ENCODE data around the gene PATE4.
"Not testable (repeated sequence)": the region's sequence is repeated elsewhere in the genome, so short reads cannot be mapped to it uniquely, and the experiment has no call there.

The PATE4 gene

GRCh38 chr11:125833016-125833415 is at the start of gene PATE4:
PATE4 (plus strand) TSS chr11:125833316; CDS start chr11:125833360, 44 bp downstream.
- no peak for DNase-seq (ENCODE audit: low read depth, low spot score)

DNA sequence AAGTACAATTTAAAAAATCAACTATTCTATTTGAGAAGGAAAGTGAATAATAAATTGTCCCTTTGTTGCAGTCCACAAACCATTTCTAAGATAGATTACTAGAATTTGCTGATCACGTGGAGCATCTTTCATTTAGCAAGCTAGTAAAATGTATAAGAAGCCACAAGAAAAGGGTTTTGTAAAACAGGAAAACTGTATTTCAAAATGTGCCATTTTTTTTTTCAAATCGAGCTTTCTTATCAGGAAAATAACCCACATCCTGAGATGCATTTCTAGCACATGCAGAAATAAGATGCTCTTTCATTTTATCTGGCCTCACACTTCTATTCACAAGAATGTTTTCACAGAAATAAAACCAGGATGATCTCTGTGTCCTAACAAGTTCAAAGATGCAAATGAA is 48.4 kb upstream of the PATE4 start:
- DNase-seq (ENCODE audit: low read depth, low spot score), result no peak

DNA sequence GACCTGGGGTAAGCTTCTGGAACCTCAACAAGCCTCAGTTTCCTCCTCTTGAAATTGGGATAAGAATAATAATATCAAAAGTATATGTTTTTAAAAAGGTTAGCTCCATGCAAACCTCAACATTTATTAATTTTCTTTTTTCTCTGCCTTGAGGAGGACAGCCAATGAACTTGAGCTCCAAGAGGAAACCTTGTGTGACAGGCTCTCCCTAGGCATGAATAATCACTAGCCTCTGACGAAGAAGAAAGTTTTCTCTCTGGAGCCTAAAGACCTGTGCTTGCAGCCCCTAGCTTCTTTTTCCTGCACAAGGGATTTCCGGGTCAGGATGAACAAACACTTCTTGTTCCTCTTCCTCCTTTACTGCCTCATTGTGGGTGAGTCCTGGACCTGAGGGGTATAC is 45.3 kb upstream of the PATE4 start, which contains the start of gene PATE3:
Gene PATE3, plus strand, starts transcription at position 301 of the 400 bp plus-strand sequence. Its CDS starts 25 bp downstream, at position 326.
- no peak for DNase-seq (ENCODE audit: low read depth, low spot score)

GRCh38 chr11:125790825-125791224 is 42.3 kb upstream of the PATE4 start:
- DNase-seq (ENCODE audit: low read depth, low spot score), result no peak

DNA sequence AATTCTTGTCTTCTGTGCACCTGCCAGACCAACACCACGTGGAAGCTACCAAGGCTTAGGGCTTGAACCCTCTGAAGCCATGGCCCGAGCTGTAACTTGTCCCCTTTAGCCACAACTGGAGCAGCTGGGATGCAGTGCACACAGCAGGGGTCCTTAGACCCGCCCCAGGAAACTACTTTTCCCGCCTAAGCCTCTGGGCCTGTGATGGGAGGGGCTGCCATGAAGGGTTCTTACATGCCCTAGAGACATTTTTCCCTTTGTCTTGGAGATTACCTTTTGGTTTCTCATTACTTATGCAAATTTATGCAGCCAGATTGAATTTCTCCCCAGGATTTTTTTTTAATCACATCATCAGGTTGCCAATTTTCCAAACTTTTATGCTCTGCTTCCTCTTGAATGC is 35.5 kb upstream of the PATE4 start:
- no peak for DNase-seq (ENCODE audit: low read depth, low spot score)

DNA sequence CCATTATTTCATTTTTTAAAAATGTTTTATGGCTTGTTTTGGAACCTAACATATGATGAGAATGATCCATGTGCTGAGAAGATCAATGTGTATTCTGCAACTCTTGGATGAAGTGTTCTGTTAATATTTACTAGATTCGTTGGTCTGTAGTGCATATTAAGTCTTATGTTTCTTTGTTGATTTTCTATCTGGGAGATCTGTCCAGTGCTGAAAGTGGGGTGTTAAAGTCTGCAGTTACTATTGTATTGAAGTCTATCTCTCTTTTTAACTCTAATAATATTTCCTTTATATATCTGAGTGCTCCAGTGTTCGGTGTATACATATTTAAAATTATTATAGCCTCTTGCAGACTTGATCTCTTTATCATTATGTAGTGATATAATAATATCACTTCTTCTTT is 33.3 kb upstream of the PATE4 start:
- no peak for DNase-seq (ENCODE audit: low read depth, low spot score)

DNA sequence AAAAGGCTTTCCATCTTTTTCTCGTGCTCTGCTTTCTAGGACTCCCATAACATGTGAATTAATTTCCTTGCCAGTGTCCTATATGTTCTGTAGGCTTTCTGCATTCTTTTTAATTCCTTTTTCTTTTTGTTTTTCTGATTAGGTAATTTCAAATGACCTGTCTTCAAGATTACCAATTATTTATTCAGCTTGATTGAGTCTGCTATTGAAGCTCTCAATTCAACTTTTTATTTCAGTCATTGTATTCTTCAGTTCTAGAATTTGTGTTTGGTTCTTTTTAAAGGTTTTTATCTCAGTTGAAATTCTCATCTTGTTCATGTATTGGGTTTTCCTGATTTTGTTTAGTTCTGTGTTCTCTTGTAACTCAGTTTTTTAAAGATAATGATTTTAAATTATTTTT is 30.7 kb upstream of the PATE4 start:
- DNase-seq (ENCODE audit: low read depth, low spot score), result no peak

DNA sequence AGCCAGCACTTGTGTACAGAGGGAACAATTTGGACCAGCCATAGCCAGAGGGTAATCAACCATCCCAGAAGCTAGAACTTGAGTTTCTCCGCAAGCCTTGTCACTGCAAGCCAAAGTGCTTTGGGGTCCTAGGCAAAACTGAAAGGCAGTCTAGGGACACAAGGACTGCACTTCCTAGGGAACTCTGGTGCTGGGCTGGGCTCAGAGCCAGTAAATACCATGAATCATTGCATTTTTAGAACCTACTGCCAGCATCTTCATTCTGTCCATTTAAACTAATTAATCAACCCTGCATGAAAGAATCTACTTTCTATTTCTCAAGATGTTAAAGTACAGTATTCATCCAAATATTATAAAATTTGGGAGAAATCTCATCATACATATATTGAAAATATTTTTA is 25.2 kb upstream of the PATE4 start:
- no peak for DNase-seq (ENCODE audit: low read depth, low spot score)

GRCh38 chr11:125835748-125836147 is 2.6 kb downstream of the PATE4 start:
- no peak for DNase-seq (ENCODE audit: low read depth, low spot score)

GRCh38 chr11:125842321-125842948 is 9.3 kb downstream of the PATE4 start:
- DNase-seq (ENCODE audit: low read depth, low spot score), result no peak

- DNase-seq (ENCODE audit: low read depth, low spot score), result no peak
These were observed 13.1 kb downstream of the PATE4 start for GRCh38 chr11:125846188-125846587.

- not testable (repeated sequence) for DNase-seq (ENCODE audit: low read depth, low spot score)
These were observed 24.6 kb downstream of the PATE4 start for GRCh38 chr11:125857670-125858069.

- DNase-seq (ENCODE audit: low read depth, low spot score), result not testable (repeated sequence)
These were observed 29.7 kb downstream of the PATE4 start for GRCh38 chr11:125862786-125863185.

DNA sequence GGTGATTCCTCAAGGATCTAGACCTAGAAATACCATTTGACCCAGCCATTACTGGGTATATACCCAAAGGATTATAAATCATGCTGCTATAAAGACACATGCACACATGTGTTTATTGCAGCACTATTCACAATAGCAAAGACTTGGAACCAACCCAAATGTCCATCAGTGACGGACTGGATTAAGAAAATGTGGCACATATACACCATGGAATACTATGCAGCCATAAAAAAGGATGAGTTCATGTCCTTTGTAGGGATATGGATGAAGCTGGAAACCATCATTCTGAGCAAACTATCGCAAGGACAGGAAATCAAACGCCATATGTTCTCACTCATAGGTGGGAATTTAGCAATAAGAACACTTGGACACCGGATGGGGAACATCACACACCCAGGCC is 32.2 kb downstream of the PATE4 start:
- DNase-seq (ENCODE audit: low read depth, low spot score), result not testable (repeated sequence)

- DNase-seq (ENCODE audit: low read depth, low spot score), result no peak
These were observed 36.4 kb downstream of the PATE4 start for GRCh38 chr11:125869521-125869920.

DNA sequence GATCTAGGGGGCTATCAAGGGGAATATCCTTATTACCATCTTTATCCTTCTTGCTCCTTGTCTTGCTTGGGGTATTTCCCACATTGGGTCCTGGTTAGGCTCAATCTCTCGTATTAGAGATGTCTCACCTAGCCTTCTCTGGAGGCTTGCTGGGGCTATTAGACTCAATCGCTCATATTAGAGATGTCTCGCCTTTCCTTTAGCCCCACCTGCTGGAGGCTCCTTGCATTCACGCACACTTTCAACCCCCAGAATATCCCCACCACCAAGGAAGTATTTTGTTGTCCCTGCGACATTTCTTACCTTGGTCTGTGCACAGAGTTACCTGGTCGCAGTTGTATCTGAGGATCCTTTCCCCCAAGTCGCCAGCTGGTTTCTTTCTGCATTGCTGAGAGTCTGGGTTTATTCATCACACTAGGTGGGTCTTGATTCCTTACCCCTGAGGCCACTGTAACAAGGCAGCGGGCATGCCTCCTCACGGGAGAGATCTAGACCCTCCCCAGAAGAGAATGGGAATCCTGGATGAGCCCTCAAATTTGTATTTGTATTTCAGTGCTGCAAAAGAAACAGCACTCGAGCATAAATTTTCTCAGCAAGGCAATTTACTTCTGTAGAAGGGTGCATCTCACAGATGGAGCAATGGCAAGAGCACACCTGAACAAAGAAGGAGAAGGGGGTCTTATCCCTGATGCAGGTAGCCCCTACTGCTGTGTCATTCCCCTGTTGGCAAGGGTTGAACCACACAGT is 38.4 kb downstream of the PATE4 start:
- no peak for DNase-seq (ENCODE audit: low read depth, low spot score)

GRCh38 chr11:125872138-125872491 is 39.0 kb downstream of the PATE4 start:
- no peak for DNase-seq (ENCODE audit: low read depth, low spot score)

- DNase-seq (ENCODE audit: low read depth, low spot score), result no peak
These were observed 40.9 kb downstream of the PATE4 start for GRCh38 chr11:125873881-125874555.

DNA sequence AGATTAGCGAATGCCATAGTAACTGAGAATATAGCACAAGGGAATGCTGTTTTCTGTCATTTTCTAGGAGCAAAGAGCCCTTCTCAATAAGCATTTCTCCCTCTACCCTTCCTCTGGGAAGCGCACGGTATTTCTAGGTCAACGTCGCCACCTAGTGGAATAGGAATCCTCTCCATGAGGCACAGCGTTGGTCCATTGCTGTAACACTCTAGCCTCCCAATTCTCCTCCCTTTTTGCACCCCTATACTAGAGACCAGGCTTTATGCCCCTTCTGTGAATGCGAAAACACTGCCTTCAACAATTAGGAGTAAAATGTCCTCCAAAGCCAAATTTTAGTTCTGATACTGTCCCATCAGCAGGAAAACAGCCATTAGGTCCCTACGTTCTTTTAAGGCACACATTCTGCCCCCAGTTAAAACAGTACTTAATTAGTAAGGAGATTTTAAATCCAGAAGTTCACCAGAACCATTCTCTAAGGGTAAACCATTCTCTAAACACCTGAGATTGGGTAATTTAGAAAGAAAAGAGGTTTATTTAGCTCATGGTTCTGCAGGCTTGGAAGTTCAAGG is 41.5 kb downstream of the PATE4 start:
- no peak for DNase-seq (ENCODE audit: low read depth, low spot score)

- DNase-seq (ENCODE audit: low read depth, low spot score), result no peak
These were observed 48.2 kb downstream of the PATE4 start for GRCh38 chr11:125881291-125881690.

GRCh38 chr11:125883375-125883774 is 50.3 kb downstream of the PATE4 start:
- no peak for DNase-seq (ENCODE audit: low read depth, low spot score)

- DNase-seq (ENCODE audit: low read depth, low spot score), result no peak
These were observed 53.9 kb downstream of the PATE4 start for GRCh38 chr11:125886997-125887372.
